Sigmoid colon (tissue), 4 donors: ENCODE results near the gene GPR45.

Source experiments
- CTCF ChIP-seq, 4 experiments: fragments of 450-650 bp in 3 of 4; fragments of 200-600 bp in 1 of 4; IDR thresholded peaks; one replicate each; pipeline ENCODE4 v1.5.1; 2016 to 2019; ENCODE audit warnings: antibody characterized with exemption in 4 of 4, mild to moderate bottlenecking in 3 of 4, moderate library complexity in 2 of 4
- EP300 ChIP-seq, 4 donors: sonication (generic); formaldehyde crosslinking; IDR thresholded peaks; one replicate each; pipeline ENCODE4 v1.6.1; 2017; ENCODE audit warnings: antibody characterized with exemption in 4 of 4
- POLR2A ChIP-seq, 2 donors: fragments of 450-650 bp; IDR thresholded peaks; one replicate each; pipeline ENCODE4 v1.6.1; 2016; ENCODE audit warnings: antibody characterized with exemption in 2 of 2, mild to moderate bottlenecking in 2 of 2, moderate library complexity in 2 of 2
- POLR2AphosphoS5 ChIP-seq, 4 donors: sonication (generic); formaldehyde crosslinking; IDR thresholded peaks; one replicate each; pipeline ENCODE4 v1.6.1; 2017; ENCODE audit warnings: antibody characterized with exemption in 4 of 4

GRCh38 chr2:105271393-105272045 lies 30.0 kb downstream of the GPR45 start:
- TF ChIP-seq CTCF (IDR thresholded peaks at IDR 0.05), result no peak
- TF ChIP-seq POLR2A (IDR thresholded peaks at IDR 0.05), result no peak
- TF ChIP-seq POLR2AphosphoS5 (IDR thresholded peaks at IDR 0.05), result no peak
- no peak for TF ChIP-seq EP300 (IDR thresholded peaks at IDR 0.05)
